GM12865 (cell line): ENCODE results near the gene RPLP2.

Experiments used
- DNase-seq: peaks from one replicate; pipeline ENCODE4 v3.0.0; 2010; ENCODE audit warnings: low read depth
- H3K4me3 ChIP-seq: 2 replicates; pipeline ENCODE4 v1.5.1; 2011; ENCODE audit warnings: mild to moderate bottlenecking, low read depth, low read length, control low read depth
- TF ChIP-seq, protein P1 (sequence below): IDR thresholded peaks from 2 replicates; pipeline ENCODE4 v1.5.1; 2011; ENCODE audit warnings: low read length, control low read depth, low read depth, inconsistent platforms; ENCODE audit not compliant: insufficient read depth; ENCODE audit errors: missing control alignments

RPLP2 gene

DNA sequence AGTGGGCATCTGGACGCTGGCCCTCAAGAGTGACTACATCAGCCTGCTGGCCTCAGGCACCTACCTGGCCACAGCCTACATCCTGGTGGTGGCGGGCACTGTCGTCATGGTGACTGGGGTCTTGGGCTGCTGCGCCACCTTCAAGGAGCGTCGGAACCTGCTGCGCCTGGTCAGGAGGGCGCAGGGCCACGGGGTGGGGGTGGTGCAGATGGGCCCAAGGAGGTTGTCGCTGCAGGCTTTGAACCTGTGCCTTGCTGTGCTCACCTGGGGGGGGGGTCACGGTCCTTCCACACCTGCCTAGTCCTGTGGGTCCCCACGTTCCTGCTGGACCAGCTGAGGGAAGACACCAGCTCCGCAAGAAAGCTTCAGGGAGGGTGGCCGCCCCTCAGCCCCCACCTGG is 26.5 kb downstream of the RPLP2 start:
- TF ChIP-seq, protein P1, sequence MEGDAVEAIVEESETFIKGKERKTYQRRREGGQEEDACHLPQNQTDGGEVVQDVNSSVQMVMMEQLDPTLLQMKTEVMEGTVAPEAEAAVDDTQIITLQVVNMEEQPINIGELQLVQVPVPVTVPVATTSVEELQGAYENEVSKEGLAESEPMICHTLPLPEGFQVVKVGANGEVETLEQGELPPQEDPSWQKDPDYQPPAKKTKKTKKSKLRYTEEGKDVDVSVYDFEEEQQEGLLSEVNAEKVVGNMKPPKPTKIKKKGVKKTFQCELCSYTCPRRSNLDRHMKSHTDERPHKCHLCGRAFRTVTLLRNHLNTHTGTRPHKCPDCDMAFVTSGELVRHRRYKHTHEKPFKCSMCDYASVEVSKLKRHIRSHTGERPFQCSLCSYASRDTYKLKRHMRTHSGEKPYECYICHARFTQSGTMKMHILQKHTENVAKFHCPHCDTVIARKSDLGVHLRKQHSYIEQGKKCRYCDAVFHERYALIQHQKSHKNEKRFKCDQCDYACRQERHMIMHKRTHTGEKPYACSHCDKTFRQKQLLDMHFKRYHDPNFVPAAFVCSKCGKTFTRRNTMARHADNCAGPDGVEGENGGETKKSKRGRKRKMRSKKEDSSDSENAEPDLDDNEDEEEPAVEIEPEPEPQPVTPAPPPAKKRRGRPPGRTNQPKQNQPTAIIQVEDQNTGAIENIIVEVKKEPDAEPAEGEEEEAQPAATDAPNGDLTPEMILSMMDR: no peak
- DNase-seq: no peak
- H3K4me3 ChIP-seq: no peak overlapping the region

GRCh38 chr11:836700-837099 is 26.9 kb downstream of the RPLP2 start:
- H3K4me3 ChIP-seq: no peak overlapping the region
- no peak for DNase-seq
- TF ChIP-seq, protein P1: no peak

- H3K4me3 ChIP-seq: no peak overlapping the region
- TF ChIP-seq, protein P1: no peak
- no peak for DNase-seq
Measured at GRCh38 chr11:837189-837989, 27.6 kb downstream of the RPLP2 start.

GRCh38 chr11:837990-838307 is 28.2 kb downstream of the RPLP2 start:
- no peak for DNase-seq
- TF ChIP-seq, protein P1: no peak

GRCh38 chr11:838441-839279 is 28.9 kb downstream of the RPLP2 start:
- TF ChIP-seq, protein P1: peak; percentile 14
- no peak overlapping the region for H3K4me3 ChIP-seq
- DNase-seq: no peak

More at GRCh38 chr11:837990-838307, 28.2 kb downstream of the RPLP2 start:
- no peak overlapping the region for H3K4me3 ChIP-seq

GRCh38 chr11:839280-839623 is 29.5 kb downstream of the RPLP2 start:
- no peak overlapping the region for H3K4me3 ChIP-seq
- DNase-seq: no peak
- TF ChIP-seq, protein P1: no peak
